Large intestine (tissue), 3 donors: ENCODE data around the gene FUT6. TPM values are rescaled to one million over a fixed set of nuclear protein-coding genes. Genes with fewer than 3 reads are reported as not detected.
A peak's percentile ranks its signal among the peaks of the same experiment; 100 is the strongest.

Source experiments
- DNase-seq, 2 donors: peaks; one replicate each; pipeline versions ENCODE4 v3.0.0 to v3.0.0-alpha.2; 2013
- H3K27ac ChIP-seq: one replicate; pipeline ENCODE4 v1.5.1; 2013; ENCODE audit warnings: low read length
- H3K27me3 ChIP-seq: 2 replicates; pipeline ENCODE4 v1.6.1; 2013; ENCODE audit warnings: low read length; ENCODE audit not compliant: control insufficient read depth, insufficient read depth
- H3K36me3 ChIP-seq: 2 replicates; pipeline ENCODE4 v1.6.1; 2013; ENCODE audit warnings: low read length; ENCODE audit not compliant: control insufficient read depth, insufficient read depth
- H3K4me1 ChIP-seq: one replicate; pipeline ENCODE4 v1.6.1; 2013; ENCODE audit warnings: low read length; ENCODE audit not compliant: control insufficient read depth, insufficient read depth
- H3K4me3 ChIP-seq: one replicate; pipeline ENCODE4 v1.5.1; 2013; ENCODE audit warnings: low read length
- H3K9me3 ChIP-seq: one replicate; pipeline ENCODE4 v1.6.1; 2013; ENCODE audit warnings: mild to moderate bottlenecking, low read depth, low read length, moderate library complexity; ENCODE audit not compliant: control insufficient read depth
- WGBS: methylation state at CpG from one replicate; pipeline ENCODE4 v1.1.5; 2013; ENCODE audit warnings: low lambda C conversion rate; ENCODE audit not compliant: insufficient coverage; 5-methylcytosine and 5-hydroxymethylcytosine counted together
- polyA plus RNA-seq: library from polyadenylated mRNA; unstranded; fragments of 120-200 nt; gene quantifications from one replicate; pipeline ENCODE4 v1.2.1, GENCODE V29; 2013

The FUT6 gene
- polyA plus RNA-seq, 1 donor, result 0.99 TPM

DNA sequence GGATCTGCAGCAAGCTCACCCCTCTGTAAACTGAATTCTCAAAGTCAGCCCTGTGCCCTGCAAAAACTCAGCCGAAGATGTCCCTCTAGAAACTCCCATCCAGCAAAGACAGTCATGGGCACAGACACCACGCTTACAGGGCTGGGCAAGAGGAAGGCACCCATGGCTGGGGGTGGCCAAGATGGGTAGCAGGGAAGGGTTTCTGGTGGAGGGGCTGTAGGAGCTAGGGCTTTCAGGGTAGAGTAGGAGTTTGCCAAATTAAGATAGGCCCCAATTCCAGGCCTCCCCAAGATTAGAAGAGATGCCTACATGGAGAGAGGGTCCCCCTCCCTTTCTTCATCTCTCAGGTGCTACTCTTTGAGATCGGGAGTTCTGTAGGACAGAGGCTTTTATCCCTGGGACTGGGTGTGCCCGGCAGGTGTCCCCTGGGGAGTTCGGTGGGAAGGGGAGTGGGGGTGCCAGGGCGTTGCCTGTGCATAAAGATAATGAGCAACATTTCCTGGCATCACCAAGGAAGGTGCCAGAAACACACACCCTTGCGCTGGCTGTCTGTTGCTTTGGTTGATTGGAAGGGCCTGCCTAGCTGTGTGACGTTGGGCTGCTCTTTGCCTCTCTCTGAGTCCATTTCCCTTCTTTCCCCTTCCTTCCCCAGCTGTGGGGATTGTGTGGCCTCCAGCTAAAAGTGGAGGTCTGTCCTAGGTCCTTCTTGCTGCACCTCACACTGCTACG, 25.2 kb downstream of the FUT6 start:
- Histone ChIP-seq H3K27me3 (no peaks in the 10 kb centered on the region), H3K4me1 (no peaks in the 10 kb centered on the region), H3K27ac (no peak overlapping the region), H3K36me3 (no peaks in the 10 kb centered on the region), H3K4me3 (no peak overlapping the region), H3K9me3 (no peaks in the 10 kb centered on the region)
- DNase-seq, result no peak
- WGBS, result no CpG with 5 or more reads among the region's 9 CpGs

DNA sequence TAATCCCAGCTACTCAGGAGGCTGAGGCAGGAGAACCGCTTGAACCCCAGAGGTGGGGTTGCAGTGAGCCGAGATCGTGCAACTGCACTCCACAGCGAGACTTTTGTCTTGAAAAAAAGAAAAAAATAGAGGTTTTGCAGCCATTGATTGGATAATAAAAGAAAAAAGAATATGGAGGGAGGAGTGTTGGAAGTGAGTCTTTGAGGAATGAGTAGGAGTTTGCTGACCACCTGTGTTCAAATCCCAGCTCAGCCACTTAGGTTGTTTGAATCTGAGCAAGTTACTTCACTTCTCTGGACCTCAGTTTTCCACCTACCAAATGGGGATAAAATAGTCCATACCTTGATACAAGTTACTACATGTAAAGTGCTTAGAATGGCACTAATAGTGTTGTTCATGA, 28.4 kb downstream of the FUT6 start:
- Histone ChIP-seq H3K27ac (no peak overlapping the region), H3K9me3 (no peaks in the 10 kb centered on the region), H3K36me3 (no peaks in the 10 kb centered on the region), H3K27me3 (peaks cover 1% of the 10 kb centered on the region), H3K4me3 (no peak overlapping the region), H3K4me1 (no peaks in the 10 kb centered on the region)
- no CpG with 5 or more reads among the region's 4 CpGs for WGBS
- no peak for DNase-seq

DNA sequence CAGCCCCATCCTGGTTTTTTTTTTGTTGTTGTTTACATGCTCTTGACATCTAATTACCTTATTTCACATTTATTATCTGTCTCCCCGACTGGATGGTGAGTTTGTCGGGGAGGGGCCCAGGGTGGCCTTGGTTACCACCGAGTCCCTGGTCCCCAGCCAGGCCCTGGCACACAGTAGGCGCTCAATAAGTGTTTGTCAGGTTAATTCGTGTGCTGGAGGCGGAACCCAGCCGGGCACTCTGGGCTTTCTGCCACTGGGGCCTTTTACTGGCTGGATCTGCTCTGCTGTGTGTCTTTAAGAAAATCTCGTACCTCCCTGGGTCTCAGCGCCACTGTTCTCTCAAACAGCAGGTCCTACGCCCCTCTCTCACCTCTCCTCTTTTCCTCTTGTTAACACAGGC, 30.0 kb downstream of the FUT6 start:
- Histone ChIP-seq H3K9me3 (no peaks in the 10 kb centered on the region), H3K27me3 (peaks cover 12% of the 10 kb centered on the region), H3K4me3 (no peak overlapping the region), H3K4me1 (peaks cover 2% of the 10 kb centered on the region), H3K27ac (no peak overlapping the region), H3K36me3 (no peaks in the 10 kb centered on the region)
- WGBS, result 80% methylated on average over 2 of the region's 10 CpGs
- DNase-seq, result no peak

DNA sequence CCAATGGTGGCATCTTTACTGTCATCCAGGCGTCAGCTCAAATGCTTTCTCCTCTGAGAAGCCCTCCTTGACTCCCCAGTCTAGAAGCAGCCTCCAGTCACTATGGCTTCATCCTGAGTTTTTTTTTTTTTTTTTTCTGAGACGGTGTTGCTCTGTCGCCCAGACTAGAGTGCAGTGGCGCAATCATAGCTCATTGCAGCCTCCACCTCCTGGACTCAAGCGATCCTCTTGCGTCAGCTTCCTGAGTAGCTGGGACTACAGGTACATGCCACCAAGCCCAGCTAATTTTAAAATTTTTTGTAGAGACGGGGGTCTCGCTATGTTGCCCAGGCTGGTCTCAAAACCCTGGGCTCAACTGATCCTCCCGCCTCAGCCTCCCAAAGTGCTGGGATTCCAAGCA, 30.4 kb downstream of the FUT6 start:
- Histone ChIP-seq H3K4me1 (peaks cover 4% of the 10 kb centered on the region), H3K27ac (no peak overlapping the region), H3K36me3 (no peaks in the 10 kb centered on the region), H3K4me3 (no peak overlapping the region), H3K9me3 (no peaks in the 10 kb centered on the region), H3K27me3 (peaks cover 16% of the 10 kb centered on the region)
- no peak for DNase-seq
- WGBS, result no CpG with 5 or more reads among the region's 9 CpGs

GRCh38 chr19:5808120-5808816, 31.2 kb downstream of the FUT6 start:
- no peak for DNase-seq
- Histone ChIP-seq H3K4me1 (peaks cover 10% of the 10 kb centered on the region), H3K9me3 (no peaks in the 10 kb centered on the region), H3K27me3 (peaks cover 21% of the 10 kb centered on the region), H3K36me3 (no peaks in the 10 kb centered on the region), H3K27ac (no peak overlapping the region), H3K4me3 (no peak overlapping the region)
- no CpG with 5 or more reads among the region's 21 CpGs for WGBS

DNA sequence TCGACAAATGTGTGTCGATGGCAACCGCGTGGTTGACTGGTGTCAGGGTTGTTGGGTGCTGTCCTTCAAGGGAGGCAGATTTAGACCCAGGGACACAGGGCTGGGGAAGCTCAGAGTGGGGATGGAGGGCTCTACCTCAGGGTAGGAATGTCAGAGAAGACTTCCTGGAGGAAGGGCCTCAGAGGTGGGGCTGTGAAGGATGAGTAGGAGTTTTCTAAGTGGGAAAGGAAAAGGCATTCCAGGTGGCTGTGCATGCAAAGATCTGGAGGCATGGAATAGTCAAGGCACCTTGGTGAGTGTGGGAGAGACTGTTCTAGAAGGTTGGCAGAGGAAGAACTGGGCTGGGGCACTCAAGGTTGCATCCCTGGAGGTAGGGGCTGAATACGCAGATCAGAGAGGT, 32.6 kb downstream of the FUT6 start:
- Histone ChIP-seq H3K27ac (no peak overlapping the region), H3K27me3 (peaks cover 35% of the 10 kb centered on the region), H3K36me3 (no peaks in the 10 kb centered on the region), H3K9me3 (no peaks in the 10 kb centered on the region), H3K4me1 (peaks cover 10% of the 10 kb centered on the region), H3K4me3 (no peak overlapping the region)
- no CpG with 5 or more reads among the region's 5 CpGs for WGBS
- no peak for DNase-seq

- Histone ChIP-seq H3K27me3 (peaks cover 37% of the 10 kb centered on the region), H3K4me1 (peaks cover 10% of the 10 kb centered on the region), H3K27ac (no peak overlapping the region), H3K9me3 (no peaks in the 10 kb centered on the region), H3K36me3 (no peaks in the 10 kb centered on the region), H3K4me3 (no peak overlapping the region)
- DNase-seq, result no peak
- no CpG with 5 or more reads among the region's 6 CpGs for WGBS
Observed at GRCh38 chr19:5806133-5806489, 33.4 kb downstream of the FUT6 start.

DNA sequence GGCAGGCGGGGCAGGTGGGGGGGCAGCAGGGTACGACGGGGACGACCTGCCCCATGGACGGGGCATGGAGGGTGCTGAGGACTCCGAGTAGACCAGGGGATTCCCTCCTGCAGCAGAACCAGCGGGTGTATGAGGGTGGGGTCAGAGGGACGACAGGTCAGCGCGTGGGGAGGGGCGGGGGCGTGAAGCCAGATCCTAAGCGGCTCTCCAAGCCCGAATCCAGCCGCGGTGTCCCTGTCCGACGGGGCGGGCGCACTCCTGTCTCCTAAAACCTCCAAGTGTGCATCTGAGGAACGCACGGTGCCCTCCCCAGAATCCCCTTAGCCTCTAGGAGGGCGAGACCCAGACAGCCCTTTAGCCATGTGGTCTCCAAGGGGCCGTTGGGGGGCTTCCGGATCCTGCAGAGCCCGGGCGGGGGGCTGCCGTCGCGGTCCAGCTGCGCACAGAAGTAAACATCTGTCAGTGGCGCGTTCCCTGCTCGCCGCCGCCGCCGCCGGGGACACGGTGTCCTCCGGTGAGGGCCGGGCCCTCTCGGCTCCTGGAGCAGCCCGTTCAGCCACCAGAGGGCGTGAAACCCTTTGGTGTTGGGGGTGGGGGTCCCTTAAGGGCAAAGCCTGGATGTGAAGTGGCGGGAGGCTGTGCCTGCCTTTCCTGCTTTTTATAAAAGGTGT, 33.9 kb downstream of the FUT6 start:
- DNase-seq, result peak in 1 of 2 donors; percentile 68
- Histone ChIP-seq H3K4me3 (peak overlapping the region; percentile 40), H3K9me3 (no peaks in the 10 kb centered on the region), H3K27me3 (peaks cover 37% of the 10 kb centered on the region), H3K27ac (no peak overlapping the region), H3K36me3 (no peaks in the 10 kb centered on the region), H3K4me1 (peaks cover 10% of the 10 kb centered on the region)
- no CpG with 5 or more reads among the region's 46 CpGs for WGBS

DNA sequence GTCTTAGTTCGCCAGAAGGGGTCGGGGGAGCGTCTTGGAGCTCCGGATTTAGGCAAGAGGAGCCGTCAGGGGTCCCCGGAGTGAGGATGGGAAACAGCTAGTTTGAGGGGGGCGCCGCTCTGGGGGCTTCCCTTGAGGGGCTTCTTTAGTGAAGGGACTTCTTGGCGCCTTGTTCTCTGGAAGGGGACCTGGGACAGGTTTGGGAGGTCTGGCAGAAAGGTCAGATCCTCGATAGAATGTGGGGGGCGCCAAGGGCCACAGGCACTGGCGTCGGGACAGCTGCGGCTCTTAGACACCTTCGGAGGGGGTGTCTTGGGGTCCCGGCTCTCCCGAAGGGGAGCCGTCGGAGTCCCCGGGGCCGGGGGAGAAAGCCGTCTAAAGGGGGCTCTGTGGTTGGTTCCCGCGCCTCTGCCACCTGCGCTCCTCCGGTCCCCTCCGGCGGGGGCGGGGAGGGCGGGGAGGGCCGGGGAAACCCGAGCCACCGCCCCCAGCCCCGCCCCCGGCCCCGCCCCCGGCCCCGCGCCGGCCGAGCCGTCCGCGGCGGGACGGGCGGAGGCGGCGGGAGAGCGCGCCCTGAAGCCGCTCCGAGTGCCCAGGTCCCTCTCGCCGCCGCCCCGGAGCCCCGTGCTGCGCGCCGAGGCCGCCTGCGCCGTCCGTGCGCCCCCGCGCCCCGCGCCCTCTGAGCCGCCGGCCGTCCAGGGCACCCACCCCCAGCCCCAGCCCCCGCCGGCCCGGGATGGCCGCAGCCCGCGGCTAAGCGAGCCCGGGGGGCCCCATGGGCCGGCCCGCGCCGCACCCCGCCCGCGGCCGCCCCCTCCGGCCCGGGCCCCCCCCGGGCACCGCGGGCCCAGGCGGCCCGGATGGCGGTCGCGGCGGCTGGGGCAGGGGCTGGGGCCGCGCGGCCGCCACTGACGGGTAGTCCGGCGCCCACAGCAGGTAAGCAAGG, 34.7 kb downstream of the FUT6 start, which contains the start of gene NRTN:
TSS of gene NRTN (plus strand) at position 552 of the 946 bp plus-strand sequence. CDS start 19,099 bp downstream, outside the sequence.
- Histone ChIP-seq H3K4me1 (peaks cover 10% of the 10 kb centered on the region), H3K27ac (no peak within 1 kb of the TSS), H3K36me3 (no peaks in the 10 kb centered on the region), H3K4me3 (peak within 1 kb of the TSS; percentile 40), H3K9me3 (no peaks in the 10 kb centered on the region), H3K27me3 (peaks cover 40% of the 10 kb centered on the region)
- DNase-seq, result no peak
- no CpG with 5 or more reads among the region's 107 CpGs for WGBS
